HCT116 (cell line): ENCODE data around the gene ASIC1. TPM values are rescaled to one million over a fixed set of nuclear protein-coding genes. Genes with fewer than 3 reads are reported as not detected.
A peak's percentile ranks its signal among the peaks of the same experiment; 100 is the strongest.

Experiments
- ATAC-seq: fragments of 200-7000 bp; cut with Tn5 transposase; 2 replicates; pipeline ENCODE4 v1.9.1; 2020; ENCODE audit warnings: mild to moderate bottlenecking, moderate library complexity
- BruUV-seq: library from RNA; stranded (reverse); fragments of 400-500 nt; replicated peaks from 2 replicates; lab custom pipeline; 2021; lab: Mats Ljungman, UMichigan
- CTCF ChIA-PET: fragments of 300-600 bp; sonication (Branson Sonifier 250); formaldehyde crosslinking; loops from one replicate; lab custom pipeline; 2021; ENCODE audit warnings: antibody characterized with exemption; lab: Charles Lee
- POLR2A ChIA-PET: fragments of 300-600, 350-600 bp; sonication (Branson Sonifier 250); formaldehyde crosslinking; loops from one replicate; lab custom pipeline; 2021; ENCODE audit warnings: antibody characterized with exemption; lab: Charles Lee
- RAD21 ChIA-PET, 2 experiments: fragments of 300-600 bp; sonication (Branson Sonifier 250); formaldehyde crosslinking; loops; one replicate each; lab custom pipeline; 2023; ENCODE audit warnings: low total read pairs in 2 of 2; ENCODE audit not compliant: uncharacterized antibody in 2 of 2, unreplicated experiment in 2 of 2, low non-redundant PET in 1 of 2; lab: Charles Lee
- DNase-seq: peaks from one replicate; pipeline ENCODE4 v3.0.0-alpha.2; 2010; ENCODE audit warnings: low read depth, low spot score
- H2AFZ ChIP-seq: fragments of 200-600 bp; shearing (Covaris generic), sonication (generic); 2 replicates; pipeline ENCODE4 v1.6.1; 2017; ENCODE audit warnings: low read depth, mixed run types, mixed read lengths, antibody characterized with exemption, low read length; ENCODE audit not compliant: poor library complexity, severe bottlenecking
- H3K27ac ChIP-seq: 2 replicates; pipeline ENCODE4 v1.5.1; 2012; ENCODE audit warnings: low read depth, low read length
- H3K27me3 ChIP-seq: fragments of 200-600 bp; sonication (generic); 2 replicates; pipeline ENCODE4 v1.6.1; 2016; ENCODE audit warnings: mixed run types, low read length, mixed read lengths; ENCODE audit not compliant: insufficient read depth
- H3K36me3 ChIP-seq, 2 experiments: fragments of 200-500 bp in 1 of 2; fragments of 200-600 bp in 1 of 2; sonication (Bioruptor generic) in 1 of 2; sonication (generic) in 1 of 2; 2 replicates each; pipeline versions ENCODE4 v1.5.1 to v1.6.1; 2014 to 2016; ENCODE audit warnings: low read length in 2 of 2, inconsistent platforms in 1 of 2, mixed read lengths in 1 of 2, mixed run types in 1 of 2; ENCODE audit not compliant: insufficient read depth in 2 of 2, control insufficient read depth in 1 of 2
- H3K4me1 ChIP-seq, 2 experiments: fragments of 200-600 bp in 1 of 2; sonication (generic) in 1 of 2; 2 replicates each; pipeline versions ENCODE4 v1.5.1 to v1.6.1; 2012 to 2017; ENCODE audit warnings: low read length in 2 of 2, inconsistent platforms in 1 of 2, mild to moderate bottlenecking in 1 of 2, mixed read lengths in 1 of 2, mixed run types in 1 of 2, moderate library complexity in 1 of 2; ENCODE audit not compliant: insufficient read depth in 2 of 2, control insufficient read depth in 1 of 2
- H3K4me2 ChIP-seq: fragments of 200-600 bp; sonication (generic); 2 replicates; pipeline ENCODE4 v1.6.1; 2017; ENCODE audit warnings: mixed run types, low read length, mixed read lengths
- H3K4me3 ChIP-seq, 2 experiments: fragments of 200-600 bp in 1 of 2; sonication (generic) in 1 of 2; replicated peaks in 1 of 2; 2 replicates each; pipeline ENCODE4 v1.5.1; 2011 to 2016; ENCODE audit warnings: low read length in 2 of 2, control low read depth in 1 of 2, low read depth in 1 of 2, mild to moderate bottlenecking in 1 of 2, mixed read lengths in 1 of 2, mixed run types in 1 of 2
- H3K79me2 ChIP-seq: fragments of 200-600 bp; sonication (generic); 2 replicates; pipeline ENCODE4 v1.6.1; 2017; ENCODE audit warnings: mild to moderate bottlenecking, mixed run types, low read length, moderate library complexity, mixed read lengths; ENCODE audit not compliant: insufficient read depth
- H3K9ac ChIP-seq: fragments of 200-600 bp; sonication (generic); 2 replicates; pipeline ENCODE4 v1.6.1; 2016; ENCODE audit warnings: low read length, mixed read lengths
- H3K9me2 ChIP-seq: fragments of 200-600 bp; sonication (generic), shearing (Covaris generic); 2 replicates; pipeline ENCODE4 v1.6.1; 2017; ENCODE audit warnings: mixed run types, mild to moderate bottlenecking, moderate library complexity; ENCODE audit not compliant: insufficient read depth
- H3K9me3 ChIP-seq, 2 experiments: fragments of 200-500 bp in 1 of 2; fragments of 200-600 bp in 1 of 2; sonication (Bioruptor generic) in 1 of 2; sonication (generic) in 1 of 2; 2 replicates each; pipeline ENCODE4 v1.6.1; 2014 to 2017; ENCODE audit warnings: low read length in 2 of 2, mixed read lengths in 2 of 2, inconsistent platforms in 1 of 2, low read depth in 1 of 2, mild to moderate bottlenecking in 1 of 2, mixed run types in 1 of 2, moderate library complexity in 1 of 2; ENCODE audit not compliant: control insufficient read depth in 1 of 2, insufficient read depth in 1 of 2
- H4K20me1 ChIP-seq: fragments of 200-600 bp; sonication (generic), shearing (Covaris generic); 2 replicates; pipeline ENCODE4 v1.6.1; 2017; ENCODE audit warnings: mixed run types, mild to moderate bottlenecking, moderate library complexity; ENCODE audit not compliant: insufficient read depth
- ATF3 ChIP-seq: IDR thresholded peaks from 2 replicates; pipeline ENCODE4 v1.6.1; 2012
- CBX3 ChIP-seq: IDR thresholded peaks from 2 replicates; pipeline ENCODE4 v1.6.1; 2012; ENCODE audit warnings: low read depth
- FOSL1 ChIP-seq: IDR thresholded peaks from 2 replicates; pipeline ENCODE4 v1.6.1; 2012; ENCODE audit warnings: low read depth
- RAD21 ChIP-seq: IDR thresholded peaks from 2 replicates; pipeline ENCODE4 v1.6.1; 2012; ENCODE audit warnings: low read depth, mild to moderate bottlenecking
- SIN3A ChIP-seq: IDR thresholded peaks from 2 replicates; pipeline ENCODE4 v1.6.1; 2012; ENCODE audit warnings: low read depth
- SP1 ChIP-seq: IDR thresholded peaks from 2 replicates; pipeline ENCODE4 v1.6.1; 2012; ENCODE audit warnings: low read depth
- SRF ChIP-seq: IDR thresholded peaks from 2 replicates; pipeline ENCODE4 v1.6.1; 2012; ENCODE audit warnings: low read depth
- TCF7L2 ChIP-seq: IDR thresholded peaks from 2 replicates; pipeline ENCODE4 v1.7.0; 2011; ENCODE audit warnings: borderline replicate concordance, inconsistent platforms; ENCODE audit not compliant: insufficient read depth, insufficient read length; ENCODE audit errors: extremely low read depth
- ZBTB33 ChIP-seq: IDR thresholded peaks from 2 replicates; pipeline ENCODE4 v1.6.1; 2011; ENCODE audit warnings: mild to moderate bottlenecking, low read length, moderate library complexity; ENCODE audit not compliant: insufficient replicate concordance; ENCODE audit errors: extremely low read depth
- ZFX ChIP-seq: fragments of 450-650 bp; IDR thresholded peaks from 2 replicates; pipeline ENCODE4 v1.6.1; 2017
- ZNF274 ChIP-seq: fragments of 200-500 bp; sonication (Bioruptor generic); IDR thresholded peaks from 2 replicates; pipeline ENCODE4 v1.6.1; 2014; ENCODE audit warnings: mild to moderate bottlenecking, low read depth, low read length, inconsistent platforms
- intact Hi-C: fragments of 100-400 bp; cut with micrococcal nuclease; formaldehyde crosslinking; loops from 2 replicates; pipeline ENCODE4 v1.10.0; 2022
- total RNA-seq: library from RNA; stranded (reverse); gene quantifications from one replicate; pipeline ENCODE4 v1.2.1, GENCODE V29; 2021; ENCODE audit not compliant: unreplicated experiment

The ASIC1 gene
- total RNA-seq, 1 experiment from 2014 or later, result 28.9 TPM

- RAD21 ChIA-PET, result interaction anchor here in 1 of 2 experiments (0.6 kb wide), 1 partner anchor 90 kb away, joined by 3 read pairs; no protein-coding TSS in a partner anchor
- Histone ChIP-seq H3K9me3 (no peaks in the 10 kb centered on the region), H3K27me3 (no peaks in the 10 kb centered on the region), H3K4me3 (no peak overlapping the region), H4K20me1 (no peaks in the 10 kb centered on the region), H3K9ac (no peak overlapping the region), H3K27ac (no peak overlapping the region), H3K36me3 (peaks cover 4 to 11% of the 10 kb centered on the region in 2 experiments; a peak in 2 of 4 replicates), H3K9me2 (no peaks in the 10 kb centered on the region), H2AFZ (no peak overlapping the region), H3K4me1 (peaks cover 0 to 19% of the 10 kb centered on the region in 2 experiments; a peak in 1 of 4 replicates), H3K79me2 (no peaks in the 10 kb centered on the region), H3K4me2 (peak overlapping the region; percentile 19; the same call in 1 of the 2 replicates)
- TF ChIP-seq SRF (no peak), RAD21 (no peak), FOSL1 (no peak), SIN3A (no peak), ZNF274 (no peak), CBX3 (no peak), ZFX (no peak), SP1 (no peak), ZBTB33 (no peak), ATF3 (no peak), TCF7L2 (no peak)
- DNase-seq (no peak), ATAC-seq (no peak)
- CTCF ChIA-PET, result interaction anchor here (1.8 to 3.9 kb wide), 2 partner anchors 10 to 99 kb away, joined by 5 to 19 read pairs; no protein-coding TSS in a partner anchor
- intact Hi-C loops, result no loop called here
- POLR2A ChIA-PET, result no interaction called here
- BruUV-seq, result no TSS peak
Measured at GRCh38 chr12:50065726-50066310, 8.4 kb downstream of the ASIC1 start.
